GM18868 (cell line): Measurements from ENCODE around the gene RPP14.

Source experiments
- ATAC-seq: cut with Tn5 transposase; IDR thresholded peaks from one replicate; pipeline ENCODE4 v1.9.1; 2021; ENCODE audit warnings: mild to moderate bottlenecking, moderate library complexity; ENCODE audit not compliant: unreplicated experiment

RPP14 gene

GRCh38 chr3:58291671-58292338 lies 14.2 kb upstream of the RPP14 start:
- ATAC-seq: peak; percentile 48

GRCh38 chr3:58292866-58293265 lies 13.2 kb upstream of the RPP14 start:
- ATAC-seq: no peak

GRCh38 chr3:58293516-58293915 lies 12.5 kb upstream of the RPP14 start:
- no peak for ATAC-seq

- no peak for ATAC-seq
Observed at GRCh38 chr3:58296269-58296668, 9.8 kb upstream of the RPP14 start.

- no peak for ATAC-seq
Observed at GRCh38 chr3:58296843-58297242, 9.2 kb upstream of the RPP14 start.

- no peak for ATAC-seq
Observed at GRCh38 chr3:58298190-58298589, 7.9 kb upstream of the RPP14 start.

- no peak for ATAC-seq
Observed at GRCh38 chr3:58299075-58299474, 7.0 kb upstream of the RPP14 start.

- no peak for ATAC-seq
Observed at GRCh38 chr3:58299839-58300516, 6.1 kb upstream of the RPP14 start.

GRCh38 chr3:58307639-58308215 lies 1.7 kb downstream of the RPP14 start:
- ATAC-seq: no peak

GRCh38 chr3:58308728-58309127 lies 2.7 kb downstream of the RPP14 start:
- no peak for ATAC-seq

- no peak for ATAC-seq
Observed at GRCh38 chr3:58317811-58318210, 11.8 kb downstream of the RPP14 start.

- no peak for ATAC-seq
Observed at GRCh38 chr3:58321791-58322190, 15.7 kb downstream of the RPP14 start.

GRCh38 chr3:58322793-58323192 lies 16.7 kb downstream of the RPP14 start:
- no peak for ATAC-seq

GRCh38 chr3:58323529-58324390 lies 17.7 kb downstream of the RPP14 start:
- ATAC-seq: no peak

GRCh38 chr3:58324391-58325390 lies 18.6 kb downstream of the RPP14 start:
- no peak for ATAC-seq

GRCh38 chr3:58325525-58325992 lies 19.5 kb downstream of the RPP14 start:
- no peak for ATAC-seq

- ATAC-seq: no peak
Observed at GRCh38 chr3:58326267-58326900, 20.3 kb downstream of the RPP14 start.

GRCh38 chr3:58329150-58329921 lies 23.3 kb downstream of the RPP14 start:
- no peak for ATAC-seq

GRCh38 chr3:58329922-58330413 lies 23.9 kb downstream of the RPP14 start:
- no peak for ATAC-seq
